GM12891 (cell line): ENCODE results near the gene CYB5R2.

ENCODE experiments used
- POLR2A ChIP-seq: IDR thresholded peaks from 2 replicates; pipeline ENCODE4 v1.6.1; 2011; ENCODE audit warnings: low read depth, low read length, control low read depth
- POLR2AphosphoS5 ChIP-seq: IDR thresholded peaks from 2 replicates; pipeline ENCODE4 v1.6.1; 2011; ENCODE audit warnings: low read depth, low read length, control low read depth
- SPI1 ChIP-seq: IDR thresholded peaks from 2 replicates; pipeline ENCODE4 v1.6.1; 2011; ENCODE audit warnings: low read depth, low read length, control low read depth
- TAF1 ChIP-seq: IDR thresholded peaks from 2 replicates; pipeline ENCODE4 v1.6.1; 2011; ENCODE audit warnings: low read depth, low read length, control low read depth

DNA sequence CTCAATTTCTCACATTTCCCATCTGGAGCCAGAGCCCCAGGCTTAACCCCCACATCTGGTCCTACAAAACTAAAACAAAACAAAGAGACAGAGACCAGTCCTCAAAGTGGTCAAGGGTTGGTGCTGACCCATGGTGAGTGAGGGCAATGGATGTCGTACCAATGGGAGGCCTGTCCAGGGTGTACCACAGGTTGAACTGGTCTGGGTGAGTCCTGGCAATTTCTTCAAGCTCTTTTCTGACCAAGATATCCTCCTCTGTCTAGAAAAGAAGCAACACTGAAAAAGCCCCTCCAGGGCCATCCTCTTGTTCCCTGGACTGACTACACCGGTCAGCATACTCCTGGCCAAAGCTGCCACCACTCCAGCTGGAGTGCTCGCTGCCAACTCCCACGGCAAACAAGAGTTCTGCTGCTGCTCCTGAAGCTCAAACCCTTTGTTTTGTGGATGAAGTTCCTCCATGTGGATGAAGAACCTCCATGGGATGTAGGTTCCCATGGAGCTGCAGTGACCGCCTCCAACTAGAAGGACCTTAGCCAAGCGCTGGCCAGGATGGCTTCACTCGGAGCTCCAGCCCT lies 6.9 kb downstream of the CYB5R2 start:
- TF ChIP-seq POLR2A (no peak), SPI1 (no peak), POLR2AphosphoS5 (no peak), TAF1 (no peak)
